Ascending aorta (tissue), 2 donors: ENCODE measurements around the gene ZKSCAN2. TPM values are rescaled to one million over a fixed set of nuclear protein-coding genes. Genes with fewer than 3 reads are reported as not detected.

Source experiments
- DNase-seq, 2 donors: peaks; one replicate each; pipeline ENCODE4 v3.0.0-alpha.2; 2019; ENCODE audit warnings: low spot score in 2 of 2
- H3K27ac ChIP-seq, 2 donors: fragments of 200-600 bp; sonication (generic); one replicate each; pipeline ENCODE4 v1.5.1; 2016 to 2017; ENCODE audit warnings: mild to moderate bottlenecking in 1 of 2
- H3K27me3 ChIP-seq: fragments of 200-600 bp; sonication (generic); one replicate; pipeline ENCODE4 v1.5.1; 2017
- H3K36me3 ChIP-seq, 2 donors: fragments of 200-600 bp; sonication (generic); one replicate each; pipeline ENCODE4 v1.5.1; 2016
- H3K4me1 ChIP-seq, 2 donors: fragments of 200-600 bp; sonication (generic); one replicate each; pipeline ENCODE4 v1.5.1; 2016 to 2017; ENCODE audit warnings: mild to moderate bottlenecking in 1 of 2
- H3K4me3 ChIP-seq, 2 donors: fragments of 200-600 bp; sonication (generic); one replicate each; pipeline ENCODE4 v1.5.1; 2016 to 2017; ENCODE audit warnings: mild to moderate bottlenecking in 1 of 2
- H3K9me3 ChIP-seq, 2 donors: fragments of 200-600 bp; sonication (generic); one replicate each; pipeline ENCODE4 v1.5.1; 2016
- CTCF ChIP-seq, 3 experiments: fragments of 200-600 bp in 2 of 3; fragments of 450-650 bp in 1 of 3; sonication (generic) in 2 of 3; IDR thresholded peaks; one replicate each; pipeline ENCODE4 v1.5.1; 2016 to 2019; ENCODE audit warnings: antibody characterized with exemption in 3 of 3, mild to moderate bottlenecking in 1 of 3, moderate library complexity in 1 of 3
- intact Hi-C: fragments of 100-400 bp; cut with DNase I; formaldehyde crosslinking; loops from one replicate; pipeline ENCODE4 v1.15.1; 2023
- total RNA-seq: library from RNA; depleted of rRNA; stranded (reverse); fragments of >200 nt; gene quantifications from one replicate; pipeline ENCODE4 v1.1.0, GENCODE V29; 2016

The ZKSCAN2 gene
- total RNA-seq, result 3.1 TPM

DNA sequence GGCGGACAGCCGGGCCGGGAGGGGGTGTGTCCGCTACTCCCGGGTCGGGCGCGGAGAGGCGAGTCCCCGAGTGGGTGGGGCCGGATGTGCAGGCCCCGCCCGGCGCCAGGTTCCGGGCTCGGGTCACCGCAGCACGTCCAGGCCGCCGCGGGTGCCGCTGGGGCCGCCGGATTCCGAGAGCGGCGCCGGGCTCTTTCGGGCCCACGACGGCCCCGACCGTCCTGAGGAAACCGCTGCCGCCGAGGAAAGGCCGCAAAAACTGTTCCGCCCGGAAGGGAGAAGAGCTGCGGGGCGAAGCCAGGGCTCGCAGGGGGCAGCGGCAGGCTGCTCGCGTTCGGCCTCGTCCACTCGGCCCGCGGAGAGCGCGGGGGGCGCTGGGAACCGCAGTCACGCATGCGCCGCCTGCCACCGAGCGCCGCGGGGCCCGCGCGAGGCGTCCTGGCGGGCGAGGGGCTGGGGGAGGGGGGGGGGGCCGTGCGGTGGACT is at the start of gene ZKSCAN2:
ZKSCAN2 (minus strand) TSS at position 376 of the 486 bp plus-strand sequence. CDS start 718 bp downstream, outside the sequence.
- H3K4me3 ChIP-seq, result peak within 1 kb of the TSS; percentile 70 to 92
- intact Hi-C loops, result loop anchor here (5.0 to 10.0 kb wide), 3 partner anchors 150 to 743 kb away; no protein-coding TSS in a partner anchor
- H3K27ac ChIP-seq, result peak within 1 kb of the TSS; percentile 91 to 98
- H3K27me3 ChIP-seq, result no peaks in the 10 kb centered on the region
- TF ChIP-seq CTCF (IDR thresholded peaks at IDR 0.05), result no peak
- H3K36me3 ChIP-seq, result peaks cover 16 to 17% of the 10 kb centered on the region in 2 donors
- peaks cover 7 to 20% of the 10 kb centered on the region in 2 donors for H3K4me1 ChIP-seq
- H3K9me3 ChIP-seq, result no peaks in the 10 kb centered on the region
- DNase-seq, result peak; percentile 63 to 93

DNA sequence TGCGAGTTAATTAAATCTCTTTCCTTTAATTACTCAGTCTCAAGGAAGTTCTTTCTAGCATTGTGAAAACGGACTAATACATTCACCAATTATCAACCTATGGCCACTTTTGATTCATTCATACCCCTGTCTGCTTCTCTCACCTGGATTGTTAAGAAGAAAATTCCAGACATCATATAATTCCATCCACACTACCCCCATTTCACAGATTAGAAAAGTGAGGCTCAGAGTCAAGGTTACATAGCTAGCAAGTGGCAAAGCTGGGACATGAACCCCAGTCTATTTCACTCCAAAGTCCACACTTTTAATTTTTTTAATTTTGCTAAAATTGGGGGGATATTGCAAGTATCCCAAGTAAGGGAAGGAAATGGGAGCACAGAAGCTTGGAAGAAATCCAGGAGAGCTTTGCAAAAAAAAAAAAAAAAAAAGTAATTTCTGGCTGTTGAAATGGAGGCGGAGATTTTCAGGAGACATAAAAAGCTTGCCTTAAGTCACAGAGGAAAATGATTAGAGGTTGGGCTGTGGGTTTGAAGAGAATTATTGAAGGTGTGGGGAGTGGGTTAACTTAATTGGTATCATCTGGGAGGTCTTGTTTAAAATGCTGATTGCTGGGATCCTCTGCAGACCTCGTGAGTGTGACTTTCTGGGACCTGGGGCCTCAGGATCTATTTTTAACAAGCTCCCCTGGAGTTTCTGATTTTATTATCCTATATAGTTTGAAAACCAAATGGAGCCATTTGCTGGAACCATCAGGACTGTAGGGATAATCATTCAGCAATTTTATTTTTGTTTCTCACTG is 42.3 kb upstream of the ZKSCAN2 start:
- TF ChIP-seq CTCF (IDR thresholded peaks at IDR 0.05), result no peak
- Histone ChIP-seq H3K36me3 (no peaks in the 10 kb centered on the region), H3K27me3 (no peaks in the 10 kb centered on the region), H3K9me3 (no peaks in the 10 kb centered on the region), H3K27ac (no peak overlapping the region), H3K4me3 (no peak overlapping the region), H3K4me1 (no peaks in the 10 kb centered on the region)
- no peak for DNase-seq
- intact Hi-C loops, result no loop called here

GRCh38 chr16:25298165-25298872 is 40.7 kb upstream of the ZKSCAN2 start:
- Histone ChIP-seq H3K27ac (no peak overlapping the region), H3K9me3 (no peaks in the 10 kb centered on the region), H3K27me3 (no peaks in the 10 kb centered on the region), H3K4me3 (no peak overlapping the region), H3K36me3 (no peaks in the 10 kb centered on the region), H3K4me1 (no peaks in the 10 kb centered on the region)
- TF ChIP-seq CTCF (IDR thresholded peaks at IDR 0.05), result no peak
- intact Hi-C loops, result no loop called here
- DNase-seq, result no peak

- Histone ChIP-seq H3K27me3 (no peaks in the 10 kb centered on the region), H3K4me1 (no peaks in the 10 kb centered on the region), H3K4me3 (no peak overlapping the region), H3K36me3 (no peaks in the 10 kb centered on the region), H3K27ac (no peak overlapping the region), H3K9me3 (no peaks in the 10 kb centered on the region)
- DNase-seq, result no peak
- intact Hi-C loops, result no loop called here
- TF ChIP-seq CTCF (IDR thresholded peaks at IDR 0.05), result no peak
These were observed 39.6 kb upstream of the ZKSCAN2 start for GRCh38 chr16:25297151-25297787.

DNA sequence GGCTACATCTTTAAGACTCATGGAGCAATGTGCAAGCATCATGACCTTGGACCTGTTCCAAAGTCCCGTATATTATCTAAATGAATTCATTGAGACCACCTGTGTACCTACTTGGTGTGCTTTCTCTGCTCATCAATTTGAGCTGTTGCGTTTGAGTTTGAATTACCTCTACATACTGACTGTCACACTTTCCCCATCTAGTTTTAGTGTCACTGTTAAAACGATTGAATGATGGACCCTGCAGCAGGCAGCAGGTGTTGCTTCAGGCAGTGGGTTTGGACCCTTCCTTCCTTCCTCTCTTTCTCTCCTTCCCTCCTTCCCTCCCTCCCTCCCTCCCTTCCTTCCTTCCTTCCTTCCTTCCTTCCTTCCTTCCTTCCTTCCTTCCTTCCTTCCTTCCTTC is 33.9 kb upstream of the ZKSCAN2 start:
- intact Hi-C loops, result no loop called here

More for the DNA sequence above, 33.9 kb upstream of the ZKSCAN2 start:
- H3K9me3 ChIP-seq, result no peaks in the 10 kb centered on the region
- no peak for TF ChIP-seq CTCF (IDR thresholded peaks at IDR 0.05)
- no peaks in the 10 kb centered on the region for H3K27me3 ChIP-seq
- H3K4me3 ChIP-seq, result no peak overlapping the region
- DNase-seq, result no peak
- H3K4me1 ChIP-seq, result no peaks in the 10 kb centered on the region
- H3K27ac ChIP-seq, result no peak overlapping the region
- no peaks in the 10 kb centered on the region for H3K36me3 ChIP-seq
